ENCODE results near the gene RNF34. TPM values are rescaled to one million over a fixed set of nuclear protein-coding genes. Genes with fewer than 3 reads are reported as not detected.

The RNF34 gene
- total and polyA plus RNA-seq, 2 of the 13 experiments (the other 11 are each of a cell fraction or from before 2014, with no cell fraction given) = 36.8 to 53.2 TPM

DNA sequence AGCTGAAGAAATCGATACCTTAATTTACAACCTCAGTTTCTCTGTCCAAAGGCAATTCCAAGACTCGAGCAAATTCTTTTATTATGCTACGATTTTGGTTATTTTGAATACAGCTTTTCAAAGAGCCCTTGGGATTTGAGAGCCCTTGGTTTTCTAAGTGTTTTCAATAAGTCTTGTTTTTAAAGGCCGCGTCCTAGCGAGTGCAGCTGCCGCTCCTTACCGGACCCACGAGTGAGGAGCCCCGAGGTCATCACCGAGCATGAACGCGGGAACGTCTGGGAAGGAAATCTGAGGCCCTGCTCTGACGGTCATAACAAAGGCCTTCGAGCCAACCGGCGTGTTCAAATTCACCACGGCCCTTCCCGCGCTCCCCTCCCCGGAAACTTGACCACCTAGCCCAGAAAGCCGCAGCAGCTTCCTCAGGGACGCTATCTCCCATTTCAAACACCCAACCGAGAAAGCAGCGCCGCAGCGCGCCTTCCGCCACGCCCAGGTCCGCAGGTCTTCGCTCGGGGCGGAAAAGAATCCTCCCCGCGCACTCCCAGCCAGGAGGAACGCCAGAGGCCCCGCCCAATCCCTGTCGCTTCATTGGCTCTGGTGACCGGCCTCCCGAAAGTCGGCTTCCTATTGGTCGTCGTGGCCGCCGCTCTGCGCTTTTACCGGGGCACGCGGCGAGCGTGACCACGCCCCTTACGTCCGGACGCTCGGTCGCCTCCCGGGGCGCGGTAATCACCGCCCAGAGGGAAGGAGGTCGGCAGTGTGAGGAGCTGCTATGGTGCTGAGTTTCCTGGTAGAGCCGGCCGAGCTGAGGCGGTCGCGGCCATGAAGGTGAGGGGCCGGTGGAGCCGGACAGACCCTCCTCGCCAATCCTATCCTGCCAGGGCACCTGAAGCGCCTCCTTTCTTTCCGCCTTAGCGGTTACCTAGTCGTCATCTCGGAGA, at the start of gene RNF34 (continued):
- TF ChIP-seq, protein P1, sequence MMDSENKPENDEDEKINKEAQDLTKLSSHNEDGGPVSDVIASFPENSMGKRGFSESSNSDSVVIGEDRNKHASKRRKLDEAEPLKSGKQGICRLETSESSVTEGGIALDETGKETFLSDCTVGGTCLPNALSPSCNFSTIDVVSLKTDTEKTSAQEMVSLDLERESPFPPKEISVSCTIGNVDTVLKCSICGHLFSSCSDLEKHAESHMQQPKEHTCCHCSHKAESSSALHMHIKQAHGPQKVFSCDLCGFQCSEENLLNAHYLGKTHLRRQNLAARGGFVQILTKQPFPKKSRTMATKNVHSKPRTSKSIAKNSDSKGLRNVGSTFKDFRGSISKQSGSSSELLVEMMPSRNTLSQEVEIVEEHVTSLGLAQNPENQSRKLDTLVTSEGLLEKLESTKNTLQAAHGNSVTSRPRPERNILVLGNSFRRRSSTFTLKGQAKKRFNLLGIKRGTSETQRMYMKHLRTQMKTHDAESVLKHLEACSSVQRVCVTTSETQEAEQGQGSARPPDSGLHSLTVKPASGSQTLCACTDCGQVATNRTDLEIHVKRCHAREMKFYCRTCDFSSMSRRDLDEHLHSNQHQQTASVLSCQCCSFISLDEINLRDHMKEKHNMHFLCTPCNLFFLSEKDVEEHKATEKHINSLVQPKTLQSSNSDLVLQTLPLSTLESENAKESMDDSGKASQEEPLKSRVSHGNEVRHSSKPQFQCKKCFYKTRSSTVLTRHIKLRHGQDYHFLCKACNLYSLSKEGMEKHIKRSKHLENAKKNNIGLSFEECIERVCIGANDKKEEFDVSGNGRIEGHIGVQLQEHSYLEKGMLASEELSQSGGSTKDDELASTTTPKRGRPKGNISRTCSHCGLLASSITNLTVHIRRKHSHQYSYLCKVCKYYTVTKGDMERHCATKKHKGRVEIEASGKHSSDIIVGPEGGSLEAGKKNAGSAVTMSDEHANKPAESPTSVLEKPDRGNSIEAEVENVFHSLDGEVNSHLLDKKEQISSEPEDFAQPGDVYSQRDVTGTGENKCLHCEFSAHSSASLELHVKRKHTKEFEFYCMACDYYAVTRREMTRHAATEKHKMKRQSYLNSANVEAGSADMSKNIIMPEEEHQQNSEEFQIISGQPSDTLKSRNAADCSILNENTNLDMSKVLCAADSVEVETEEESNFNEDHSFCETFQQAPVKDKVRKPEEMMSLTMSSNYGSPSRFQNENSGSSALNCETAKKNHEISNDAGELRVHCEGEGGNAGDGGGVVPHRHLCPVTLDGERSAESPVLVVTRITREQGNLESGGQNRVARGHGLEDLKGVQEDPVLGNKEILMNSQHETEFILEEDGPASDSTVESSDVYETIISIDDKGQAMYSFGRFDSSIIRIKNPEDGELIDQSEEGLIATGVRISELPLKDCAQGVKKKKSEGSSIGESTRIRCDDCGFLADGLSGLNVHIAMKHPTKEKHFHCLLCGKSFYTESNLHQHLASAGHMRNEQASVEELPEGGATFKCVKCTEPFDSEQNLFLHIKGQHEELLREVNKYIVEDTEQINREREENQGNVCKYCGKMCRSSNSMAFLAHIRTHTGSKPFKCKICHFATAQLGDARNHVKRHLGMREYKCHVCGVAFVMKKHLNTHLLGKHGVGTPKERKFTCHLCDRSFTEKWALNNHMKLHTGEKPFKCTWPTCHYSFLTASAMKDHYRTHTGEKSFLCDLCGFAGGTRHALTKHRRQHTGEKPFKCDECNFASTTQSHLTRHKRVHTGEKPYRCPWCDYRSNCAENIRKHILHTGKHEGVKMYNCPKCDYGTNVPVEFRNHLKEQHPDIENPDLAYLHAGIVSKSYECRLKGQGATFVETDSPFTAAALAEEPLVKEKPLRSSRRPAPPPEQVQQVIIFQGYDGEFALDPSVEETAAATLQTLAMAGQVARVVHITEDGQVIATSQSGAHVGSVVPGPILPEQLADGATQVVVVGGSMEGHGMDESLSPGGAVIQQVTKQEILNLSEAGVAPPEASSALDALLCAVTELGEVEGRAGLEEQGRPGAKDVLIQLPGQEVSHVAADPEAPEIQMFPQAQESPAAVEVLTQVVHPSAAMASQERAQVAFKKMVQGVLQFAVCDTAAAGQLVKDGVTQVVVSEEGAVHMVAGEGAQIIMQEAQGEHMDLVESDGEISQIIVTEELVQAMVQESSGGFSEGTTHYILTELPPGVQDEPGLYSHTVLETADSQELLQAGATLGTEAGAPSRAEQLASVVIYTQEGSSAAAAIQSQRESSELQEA (CRISPR knock-in tag; IDR thresholded peaks at IDR 0.05; ENCODE audit: not compliant biosample characterization) = no peak
- peak; percentile 17; the same call in 1 of the 2 replicates for TF ChIP-seq NR2F2 (IDR thresholded peaks at IDR 0.05; ENCODE audit: borderline replicate concordance, low read depth)
- TF ChIP-seq, protein P2, sequence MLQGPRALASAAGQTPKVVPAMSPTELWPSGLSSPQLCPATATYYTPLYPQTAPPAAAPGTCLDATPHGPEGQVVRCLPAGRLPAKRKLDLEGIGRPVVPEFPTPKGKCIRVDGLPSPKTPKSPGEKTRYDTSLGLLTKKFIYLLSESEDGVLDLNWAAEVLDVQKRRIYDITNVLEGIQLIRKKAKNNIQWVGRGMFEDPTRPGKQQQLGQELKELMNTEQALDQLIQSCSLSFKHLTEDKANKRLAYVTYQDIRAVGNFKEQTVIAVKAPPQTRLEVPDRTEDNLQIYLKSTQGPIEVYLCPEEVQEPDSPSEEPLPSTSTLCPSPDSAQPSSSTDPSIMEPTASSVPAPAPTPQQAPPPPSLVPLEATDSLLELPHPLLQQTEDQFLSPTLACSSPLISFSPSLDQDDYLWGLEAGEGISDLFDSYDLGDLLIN (CRISPR knock-in tag; IDR thresholded peaks at IDR 0.05; ENCODE audit: borderline replicate concordance) = no peak
- TF ChIP-seq ELF3 (CRISPR knock-in tag; IDR thresholded peaks at IDR 0.05) = peak; percentile 86
- TF ChIP-seq ZNF253 (CRISPR knock-in tag; IDR thresholded peaks at IDR 0.05; ENCODE audit: borderline replicate concordance) = no peak
- TF ChIP-seq CBFB (CRISPR knock-in tag; IDR thresholded peaks at IDR 0.05) = peak; percentile 60; the same call in 1 of the 2 replicates
- TF ChIP-seq, protein P3, sequence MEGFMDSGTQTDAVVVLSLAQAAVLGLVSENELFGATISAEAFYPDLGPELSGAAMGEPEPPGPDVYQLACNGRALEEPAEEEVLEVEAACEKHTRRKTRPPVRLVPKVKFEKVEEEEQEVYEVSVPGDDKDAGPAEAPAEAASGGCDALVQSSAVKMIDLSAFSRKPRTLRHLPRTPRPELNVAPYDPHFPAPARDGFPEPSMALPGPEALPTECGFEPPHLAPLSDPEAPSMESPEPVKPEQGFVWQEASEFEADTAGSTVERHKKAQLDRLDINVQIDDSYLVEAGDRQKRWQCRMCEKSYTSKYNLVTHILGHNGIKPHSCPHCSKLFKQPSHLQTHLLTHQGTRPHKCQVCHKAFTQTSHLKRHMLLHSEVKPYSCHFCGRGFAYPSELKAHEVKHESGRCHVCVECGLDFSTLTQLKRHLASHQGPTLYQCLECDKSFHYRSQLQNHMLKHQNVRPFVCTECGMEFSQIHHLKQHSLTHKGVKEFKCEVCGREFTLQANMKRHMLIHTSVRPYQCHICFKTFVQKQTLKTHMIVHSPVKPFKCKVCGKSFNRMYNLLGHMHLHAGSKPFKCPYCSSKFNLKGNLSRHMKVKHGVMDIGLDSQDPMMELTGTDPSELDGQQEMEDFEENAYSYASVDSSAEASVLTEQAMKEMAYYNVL (CRISPR knock-in tag; IDR thresholded peaks at IDR 0.05; ENCODE audit: borderline replicate concordance) = no peak
- TF ChIP-seq TBL1XR1 (IDR thresholded peaks at IDR 0.05; ENCODE audit: borderline replicate concordance, low read length, partially characterized antibody) = no peak
- no peak for TF ChIP-seq GTF3A (CRISPR knock-in tag; conservative IDR thresholded peaks at IDR 0.05)
- peak; percentile 58 for TF ChIP-seq ZC3H13 (CRISPR knock-in tag; IDR thresholded peaks at IDR 0.05)
- TF ChIP-seq ZNF33A (CRISPR knock-in tag; IDR thresholded peaks at IDR 0.05; ENCODE audit: borderline replicate concordance) = no peak
- TF ChIP-seq, protein P4, sequence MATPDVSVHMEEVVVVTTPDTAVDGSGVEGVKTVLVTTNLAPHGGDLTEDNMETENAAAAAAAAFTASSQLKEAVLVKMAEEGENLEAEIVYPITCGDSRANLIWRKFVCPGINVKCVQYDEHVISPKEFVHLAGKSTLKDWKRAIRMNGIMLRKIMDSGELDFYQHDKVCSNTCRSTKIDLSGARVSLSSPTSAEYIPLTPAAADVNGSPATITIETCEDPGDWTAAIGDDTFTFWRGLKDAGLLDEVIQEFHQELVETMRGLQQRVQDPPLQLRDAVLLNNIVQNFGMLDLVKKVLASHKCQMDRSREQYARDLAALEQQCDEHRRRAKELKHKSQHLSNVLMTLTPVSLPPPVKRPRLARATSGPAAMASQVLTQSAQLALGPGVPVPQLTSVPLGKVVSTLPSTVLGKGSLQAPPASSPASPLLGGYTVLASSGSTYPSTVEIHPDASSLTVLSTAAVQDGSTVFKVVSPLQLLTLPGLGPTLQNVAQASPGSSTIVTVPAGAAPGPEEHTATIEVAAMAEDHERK (CRISPR knock-in tag; IDR thresholded peaks at IDR 0.05; ENCODE audit: low read depth) = peak; percentile 98
